Measurements from ENCODE around the gene KIAA0040.

- TF ChIP-seq ZNF138 (tag by site-specific recombination; IDR thresholded peaks at IDR 0.05; ENCODE audit: borderline replicate concordance) (no peak), ZBTB26 (tag by site-specific recombination; optimal IDR thresholded peaks at IDR 0.05) (no peak), ZNF23 (tag by site-specific recombination; IDR thresholded peaks at IDR 0.05; ENCODE audit: borderline replicate concordance) (no peak), ZBTB21 (tag by site-specific recombination; IDR thresholded peaks at IDR 0.05) (no peak), KLF1 (tag by site-specific recombination; IDR thresholded peaks at IDR 0.05) (no peak)
These were observed 41.8 kb downstream of the KIAA0040 start for GRCh38 chr1:175150596-175151319.
